ENCODE data around the gene AGR2. TPM values are rescaled to one million over a fixed set of nuclear protein-coding genes. Genes with fewer than 3 reads are reported as not detected.
"Not testable (repeated sequence)": the region's sequence is repeated elsewhere in the genome, so short reads cannot be mapped to it uniquely, and the experiment has no call there.

AGR2 gene
- total RNA-seq, 1 experiment from 2014 or later, result 76.1 TPM

DNA sequence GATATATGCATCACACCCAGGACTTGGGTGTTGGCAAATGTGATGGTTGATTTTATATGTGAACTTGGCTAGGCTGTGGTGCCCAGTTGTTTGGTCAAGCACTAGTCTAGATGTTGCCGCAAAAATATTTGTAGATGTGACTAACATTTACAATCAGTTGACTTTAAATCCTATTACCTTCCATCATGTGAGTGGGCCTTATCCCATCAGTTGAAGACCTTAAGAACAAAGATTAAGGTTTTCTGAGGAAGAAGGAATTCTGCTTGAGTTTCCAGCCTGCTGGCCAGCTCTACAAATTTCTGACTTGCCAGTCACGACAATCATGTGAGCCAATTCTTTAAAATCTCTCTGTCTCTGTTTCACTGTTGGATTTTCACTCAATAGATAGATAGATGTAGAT is 30.9 kb downstream of the AGR2 start:
- no peak overlapping the region for H3K4me3 ChIP-seq
- H4K20me1 ChIP-seq (ENCODE audit: insufficient read depth), result no peaks in the 10 kb centered on the region
- H3K9me2 ChIP-seq (ENCODE audit: insufficient read depth), result no peaks in the 10 kb centered on the region
- BruUV-seq (replicated peaks), result no TSS peak
- H3K79me2 ChIP-seq (ENCODE audit: low read depth), result peaks cover 18% of the 10 kb centered on the region
- no peaks in the 10 kb centered on the region for H3K9me3 ChIP-seq (ENCODE audit: insufficient read depth, low read depth)
- intact Hi-C loops (cut with micrococcal nuclease; ENCODE audit: unreplicated experiment), result no loop called here
- no peak for DNase-seq
- no peak for TF ChIP-seq EZH2 (IDR thresholded peaks at IDR 0.05; ENCODE audit: low read depth)
- TF ChIP-seq, protein P1, sequence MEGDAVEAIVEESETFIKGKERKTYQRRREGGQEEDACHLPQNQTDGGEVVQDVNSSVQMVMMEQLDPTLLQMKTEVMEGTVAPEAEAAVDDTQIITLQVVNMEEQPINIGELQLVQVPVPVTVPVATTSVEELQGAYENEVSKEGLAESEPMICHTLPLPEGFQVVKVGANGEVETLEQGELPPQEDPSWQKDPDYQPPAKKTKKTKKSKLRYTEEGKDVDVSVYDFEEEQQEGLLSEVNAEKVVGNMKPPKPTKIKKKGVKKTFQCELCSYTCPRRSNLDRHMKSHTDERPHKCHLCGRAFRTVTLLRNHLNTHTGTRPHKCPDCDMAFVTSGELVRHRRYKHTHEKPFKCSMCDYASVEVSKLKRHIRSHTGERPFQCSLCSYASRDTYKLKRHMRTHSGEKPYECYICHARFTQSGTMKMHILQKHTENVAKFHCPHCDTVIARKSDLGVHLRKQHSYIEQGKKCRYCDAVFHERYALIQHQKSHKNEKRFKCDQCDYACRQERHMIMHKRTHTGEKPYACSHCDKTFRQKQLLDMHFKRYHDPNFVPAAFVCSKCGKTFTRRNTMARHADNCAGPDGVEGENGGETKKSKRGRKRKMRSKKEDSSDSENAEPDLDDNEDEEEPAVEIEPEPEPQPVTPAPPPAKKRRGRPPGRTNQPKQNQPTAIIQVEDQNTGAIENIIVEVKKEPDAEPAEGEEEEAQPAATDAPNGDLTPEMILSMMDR (conservative IDR thresholded peaks at IDR 0.05), result no peak
- H2AFZ ChIP-seq, result no peak overlapping the region
- H3K27ac ChIP-seq, result no peak overlapping the region
- no peaks in the 10 kb centered on the region for H3K36me3 ChIP-seq (ENCODE audit: low read depth)
- POLR2A ChIA-PET (ENCODE audit: unreplicated experiment), result no interaction called here
- no peaks in the 10 kb centered on the region for H3K27me3 ChIP-seq (ENCODE audit: insufficient read depth, low read depth)
- H3F3A ChIP-seq (ENCODE audit: insufficient read depth, low read depth), result peaks cover 6% of the 10 kb centered on the region; the same call in 1 of the 2 replicates
- no peak overlapping the region for H3K4me2 ChIP-seq
- CTCF ChIA-PET, result no interaction called here
- peaks cover 12% of the 10 kb centered on the region for H3K4me1 ChIP-seq (replicated peaks; ENCODE audit: insufficient read depth)

DNA sequence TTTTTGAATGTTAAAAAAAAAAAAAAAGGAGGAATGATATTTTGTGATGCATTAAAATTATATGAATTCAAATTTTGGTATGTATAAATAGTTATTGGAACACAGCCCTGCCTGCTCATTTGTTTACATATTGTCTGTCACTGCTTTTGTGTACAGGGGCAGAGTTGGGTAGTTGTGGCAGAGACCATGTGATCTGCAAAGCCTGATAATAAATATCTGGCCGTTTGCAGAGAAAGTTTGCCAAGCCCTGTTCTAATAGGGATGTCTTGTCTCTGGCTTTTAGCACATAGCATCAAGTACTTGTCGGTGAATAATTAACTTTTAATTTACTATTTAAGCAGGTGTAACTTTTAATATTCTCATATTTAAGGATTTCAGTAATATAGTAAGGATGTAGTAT is 31.5 kb downstream of the AGR2 start:
- no peak for DNase-seq
- Histone ChIP-seq H3K27ac (no peak overlapping the region), H3K79me2 (ENCODE audit: low read depth) (peaks cover 23% of the 10 kb centered on the region), H3F3A (ENCODE audit: insufficient read depth, low read depth) (peaks cover 6% of the 10 kb centered on the region; the same call in 1 of the 2 replicates), H3K4me1 (replicated peaks; ENCODE audit: insufficient read depth) (peaks cover 12% of the 10 kb centered on the region), H3K27me3 (ENCODE audit: insufficient read depth, low read depth) (no peaks in the 10 kb centered on the region), H3K9me2 (ENCODE audit: insufficient read depth) (no peaks in the 10 kb centered on the region), H3K4me2 (no peak overlapping the region), H3K9me3 (ENCODE audit: insufficient read depth, low read depth) (peaks cover 5% of the 10 kb centered on the region; the same call in 1 of the 2 replicates), H3K4me3 (no peak overlapping the region), H2AFZ (no peak overlapping the region), H3K36me3 (ENCODE audit: low read depth) (0 out of 2 replicates have a peak, but pooled peaks cover 3% of the 10 kb centered on the region), H4K20me1 (ENCODE audit: insufficient read depth) (no peaks in the 10 kb centered on the region)
- BruUV-seq (replicated peaks), result no TSS peak
- intact Hi-C loops (cut with micrococcal nuclease; ENCODE audit: unreplicated experiment), result no loop called here
- POLR2A ChIA-PET (ENCODE audit: unreplicated experiment), result no interaction called here
- TF ChIP-seq EZH2 (IDR thresholded peaks at IDR 0.05; ENCODE audit: low read depth), result no peak
- TF ChIP-seq, protein P1 (conservative IDR thresholded peaks at IDR 0.05), result no peak
- CTCF ChIA-PET, result no interaction called here

DNA sequence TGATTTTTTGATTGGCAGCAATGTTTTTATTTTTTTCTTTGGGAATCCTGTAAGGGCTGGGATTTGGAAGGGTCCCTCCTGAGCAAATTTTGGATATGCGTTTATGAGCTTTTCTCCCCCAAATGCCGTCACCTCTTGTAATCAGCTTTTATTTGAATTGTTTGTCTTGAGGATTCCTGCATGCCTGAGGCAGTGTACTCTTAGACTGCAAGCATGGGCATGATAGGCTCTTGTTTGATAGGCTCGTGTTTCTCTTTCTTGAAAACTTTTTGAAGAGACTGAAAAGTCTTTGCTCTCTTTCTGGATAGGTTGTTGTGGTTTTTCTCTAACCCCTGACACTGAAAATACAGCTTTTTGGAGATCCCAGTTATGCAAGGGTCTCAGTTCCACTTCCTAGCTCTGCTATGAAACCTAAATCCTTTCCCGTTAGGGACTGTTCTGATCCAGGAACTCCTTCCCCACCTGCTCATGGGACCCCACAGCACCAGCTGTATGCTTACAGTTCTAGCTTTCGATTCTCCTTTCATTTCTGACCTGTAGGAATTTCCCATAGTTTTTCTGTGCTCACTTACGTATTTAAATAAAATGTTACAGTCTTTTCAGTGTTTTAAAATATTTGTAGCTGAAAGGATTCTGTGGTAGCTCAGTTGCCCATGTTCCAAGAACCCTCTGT is 34.0 kb downstream of the AGR2 start:
- Histone ChIP-seq H3K36me3 (ENCODE audit: low read depth) (0 out of 2 replicates have a peak, but pooled peaks cover 4% of the 10 kb centered on the region), H4K20me1 (ENCODE audit: insufficient read depth) (no peaks in the 10 kb centered on the region), H3K4me2 (no peak overlapping the region), H3K9me3 (ENCODE audit: insufficient read depth, low read depth) (peaks cover 7% of the 10 kb centered on the region; the same call in 1 of the 2 replicates), H2AFZ (no peak overlapping the region), H3K27ac (no peak overlapping the region), H3F3A (ENCODE audit: insufficient read depth, low read depth) (peaks cover 6% of the 10 kb centered on the region; the same call in 1 of the 2 replicates), H3K27me3 (ENCODE audit: insufficient read depth, low read depth) (no peaks in the 10 kb centered on the region), H3K9me2 (ENCODE audit: insufficient read depth) (no peaks in the 10 kb centered on the region), H3K4me1 (replicated peaks; ENCODE audit: insufficient read depth) (peaks cover 12% of the 10 kb centered on the region), H3K79me2 (ENCODE audit: low read depth) (peaks cover 25% of the 10 kb centered on the region), H3K4me3 (no peak overlapping the region)
- TF ChIP-seq, protein P1 (conservative IDR thresholded peaks at IDR 0.05), result no peak
- no peak for TF ChIP-seq EZH2 (IDR thresholded peaks at IDR 0.05; ENCODE audit: low read depth)
- BruUV-seq (replicated peaks), result no TSS peak
- no peak for DNase-seq
- intact Hi-C loops (cut with micrococcal nuclease; ENCODE audit: unreplicated experiment), result no loop called here
- POLR2A ChIA-PET (ENCODE audit: unreplicated experiment), result interaction anchor here (0.6 kb wide), 1 partner anchor 1797 kb away, joined by 6 read pairs; no protein-coding TSS in a partner anchor
- CTCF ChIA-PET, result interaction anchor here (0.7 kb wide), 1 partner anchor 188 kb away, joined by 3 read pairs; no protein-coding TSS in a partner anchor

DNA sequence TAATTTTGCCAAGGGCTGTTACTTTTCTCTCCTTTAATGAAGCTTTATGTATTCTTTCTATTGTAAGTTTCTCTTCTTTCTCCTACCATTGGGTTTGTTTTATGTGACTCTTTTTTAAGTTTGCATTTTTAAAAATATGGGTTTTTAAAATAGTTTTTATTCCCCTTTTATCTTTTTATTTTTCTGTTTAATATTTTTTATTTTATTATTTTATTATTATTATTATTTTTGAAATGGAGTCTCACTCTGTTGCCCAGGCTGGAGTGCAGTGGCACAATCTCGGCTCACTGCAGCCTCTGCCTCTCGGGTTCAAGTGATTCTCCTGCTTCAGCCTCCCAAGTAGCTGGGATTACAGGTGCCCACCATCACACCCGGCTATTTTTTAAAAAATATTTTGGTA is 34.8 kb downstream of the AGR2 start:
- H3K4me3 ChIP-seq; H4K20me1 ChIP-seq (ENCODE audit: insufficient read depth); H2AFZ ChIP-seq; intact Hi-C loops (cut with micrococcal nuclease; ENCODE audit: unreplicated experiment); H3F3A ChIP-seq (ENCODE audit: insufficient read depth, low read depth); H3K4me2 ChIP-seq; H3K4me1 ChIP-seq (replicated peaks; ENCODE audit: insufficient read depth); CTCF ChIA-PET; BruUV-seq (replicated peaks); DNase-seq; H3K27ac ChIP-seq; H3K9me3 ChIP-seq (ENCODE audit: insufficient read depth, low read depth); H3K9me2 ChIP-seq (ENCODE audit: insufficient read depth); H3K27me3 ChIP-seq (ENCODE audit: insufficient read depth, low read depth); H3K36me3 ChIP-seq (ENCODE audit: low read depth): not testable (repeated sequence)
- POLR2A ChIA-PET (ENCODE audit: unreplicated experiment), result interaction anchor here (0.6 kb wide), 1 partner anchor 1103 kb away, joined by 3 read pairs; no protein-coding TSS in a partner anchor
- H3K79me2 ChIP-seq (ENCODE audit: low read depth), result peaks cover 19% of the 10 kb centered on the region

Measured in PC-9 (cell line).